ENCODE measurements around the gene TMCO6. TPM values are rescaled to one million over a fixed set of nuclear protein-coding genes. Genes with fewer than 3 reads are reported as not detected.

Gene TMCO6
- total RNA-seq (2012; rRNA removed) (4.2 and 6.6 TPM in 2 replicates), polyA plus RNA-seq (2012; rRNA removed) (7.2 and 10.6 TPM in 2 replicates), Bru-seq, nascent RNA (percentile 49 among the genes with signal in this experiment), BruChase-seq, experiment 1, labeled RNA remaining after a 6-hour chase (percentile 52 among the genes with signal in this experiment), BruChase-seq, experiment 2, labeled RNA remaining after a 2-hour chase (percentile 50 among the genes with signal in this experiment)
- 17.1 and 20.6 TPM in 2 replicates for polyA plus RNA-seq (2012; cell fraction: cytosol; rRNA removed)
- 88.4 and 164 TPM in 2 replicates for polyA plus RNA-seq (2012; cell fraction: nucleus; rRNA removed; ENCODE audit: low replicate concordance)
- long read RNA-seq, partial matches to known transcripts: 2 of 4 reads
- long read RNA-seq, other reads (novel, unspliced or antisense): 1 of 4 reads

GRCh38 chr5:140639148-140639981, at the start of gene TMCO6:
TMCO6 (plus strand) TSS chr5:140639451; CDS start chr5:140639528, 77 bp downstream.
- peak; percentile 99 for ATAC-seq (ENCODE audit: low read depth)
- peak within 1 kb of the TSS; percentile 14; the same call in 1 of the 2 replicates for H2AK5ac ChIP-seq (ENCODE audit: low read depth, low read length)
- no TSS peak for BruUV-seq (replicated peaks)
- H3K23ac ChIP-seq (ENCODE audit: low read depth, low read length): peak within 1 kb of the TSS; percentile 43
- TF ChIP-seq CEBPB (IDR thresholded peaks at IDR 0.05; ENCODE audit: low read depth, low read length) (peak; percentile 70), MAZ (IDR thresholded peaks at IDR 0.05; ENCODE audit: borderline replicate concordance, low read depth, low read length) (peak; percentile 97), SMC3 (IDR thresholded peaks at IDR 0.05; ENCODE audit: low read depth, low read length) (peak; percentile 1; the same call in 1 of the 2 replicates), RAD21 (IDR thresholded peaks at IDR 0.05; ENCODE audit: low read length) (peak; percentile 44), MAFK (IDR thresholded peaks at IDR 0.05; ENCODE audit: low read depth, low read length) (no peak), MXI1 (IDR thresholded peaks at IDR 0.05; ENCODE audit: borderline replicate concordance, low read depth, low read length) (peak; percentile 97), NFE2L2 (IDR thresholded peaks at IDR 0.05; ENCODE audit: low read depth, low read length) (no peak)
- TF ChIP-seq, protein P1, sequence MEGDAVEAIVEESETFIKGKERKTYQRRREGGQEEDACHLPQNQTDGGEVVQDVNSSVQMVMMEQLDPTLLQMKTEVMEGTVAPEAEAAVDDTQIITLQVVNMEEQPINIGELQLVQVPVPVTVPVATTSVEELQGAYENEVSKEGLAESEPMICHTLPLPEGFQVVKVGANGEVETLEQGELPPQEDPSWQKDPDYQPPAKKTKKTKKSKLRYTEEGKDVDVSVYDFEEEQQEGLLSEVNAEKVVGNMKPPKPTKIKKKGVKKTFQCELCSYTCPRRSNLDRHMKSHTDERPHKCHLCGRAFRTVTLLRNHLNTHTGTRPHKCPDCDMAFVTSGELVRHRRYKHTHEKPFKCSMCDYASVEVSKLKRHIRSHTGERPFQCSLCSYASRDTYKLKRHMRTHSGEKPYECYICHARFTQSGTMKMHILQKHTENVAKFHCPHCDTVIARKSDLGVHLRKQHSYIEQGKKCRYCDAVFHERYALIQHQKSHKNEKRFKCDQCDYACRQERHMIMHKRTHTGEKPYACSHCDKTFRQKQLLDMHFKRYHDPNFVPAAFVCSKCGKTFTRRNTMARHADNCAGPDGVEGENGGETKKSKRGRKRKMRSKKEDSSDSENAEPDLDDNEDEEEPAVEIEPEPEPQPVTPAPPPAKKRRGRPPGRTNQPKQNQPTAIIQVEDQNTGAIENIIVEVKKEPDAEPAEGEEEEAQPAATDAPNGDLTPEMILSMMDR (conservative IDR thresholded peaks at IDR 0.05; ENCODE audit: low read depth, low read length): peak; percentile 58
- TF ChIP-seq, protein P2, sequence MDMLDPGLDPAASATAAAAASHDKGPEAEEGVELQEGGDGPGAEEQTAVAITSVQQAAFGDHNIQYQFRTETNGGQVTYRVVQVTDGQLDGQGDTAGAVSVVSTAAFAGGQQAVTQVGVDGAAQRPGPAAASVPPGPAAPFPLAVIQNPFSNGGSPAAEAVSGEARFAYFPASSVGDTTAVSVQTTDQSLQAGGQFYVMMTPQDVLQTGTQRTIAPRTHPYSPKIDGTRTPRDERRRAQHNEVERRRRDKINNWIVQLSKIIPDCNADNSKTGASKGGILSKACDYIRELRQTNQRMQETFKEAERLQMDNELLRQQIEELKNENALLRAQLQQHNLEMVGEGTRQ (IDR thresholded peaks at IDR 0.05; ENCODE audit: low read depth, low read length): peak; percentile 38; the same call in 1 of the 2 replicates
- no peak within 1 kb of the TSS; the same call in none of the 2 replicates for H2BK20ac ChIP-seq (ENCODE audit: low read depth, low read length)
- no peaks in the 10 kb centered on the region for H4K20me1 ChIP-seq (ENCODE audit: insufficient read depth, low read length)
- peak within 1 kb of the TSS; percentile 82 for H4K5ac ChIP-seq (ENCODE audit: low read depth, low read length)
- H2BK120ac ChIP-seq (ENCODE audit: low read depth, low read length): peak within 1 kb of the TSS; percentile 38
- H3K4ac ChIP-seq (ENCODE audit: low read depth, low read length): peak within 1 kb of the TSS; percentile 72
- POLR2A ChIA-PET (ENCODE audit: unreplicated experiment): no interaction called here
- peak within 1 kb of the TSS; percentile 21 for H3K56ac ChIP-seq (ENCODE audit: extremely low read depth, insufficient read depth, low read length)
- H4K8ac ChIP-seq (ENCODE audit: low read depth in 2 of 2, low read length in 2 of 2): peak within 1 kb of the TSS; percentile 73 to 84
- peaks cover 7% of the 10 kb centered on the region for H3K9me1 ChIP-seq (ENCODE audit: insufficient read depth, low read length)
- no peaks in the 10 kb centered on the region for H3K27me3 ChIP-seq (ENCODE audit: control insufficient read depth, insufficient read depth, low read length)
- H3K27ac ChIP-seq (ENCODE audit: insufficient read depth, low read length): peak within 1 kb of the TSS; percentile 74
- peak within 1 kb of the TSS; percentile 69 for H3K9ac ChIP-seq (ENCODE audit: low read depth, low read length)
- H3K18ac ChIP-seq (ENCODE audit: low read depth, low read length): peak within 1 kb of the TSS; percentile 71
- peak within 1 kb of the TSS; percentile 70 for H3K4me3 ChIP-seq (ENCODE audit: insufficient read depth, low read depth, low read length)
- H2AFZ ChIP-seq (replicated peaks; ENCODE audit: low read length, poor library complexity): peak within 1 kb of the TSS; percentile 91
- no peaks in the 10 kb centered on the region for H3K9me3 ChIP-seq (ENCODE audit: control insufficient read depth, insufficient read depth, low read length)
- peak within 1 kb of the TSS; percentile 61 for H2BK5ac ChIP-seq (ENCODE audit: low read depth, low read length, poor library complexity, severe bottlenecking)
- peaks cover 19% of the 10 kb centered on the region for H3K36me3 ChIP-seq (ENCODE audit: control insufficient read depth, insufficient read depth, low read length)
- H3K14ac ChIP-seq (replicated peaks; ENCODE audit: low read depth, low read length): peak within 1 kb of the TSS; percentile 75
- H3K79me1 ChIP-seq (ENCODE audit: low read depth in 1 of 2, low read length in 2 of 2): peaks cover 6 to 28% of the 10 kb centered on the region in 2 experiments
- H2AK9ac ChIP-seq (replicated peaks; ENCODE audit: low read depth, low read length, poor library complexity): peak within 1 kb of the TSS; percentile 97
- in situ Hi-C loops (cut with MboI; ENCODE audit: low sequenced_read_pairs): no loop called here
- H3K4me1 ChIP-seq (ENCODE audit: control insufficient read depth, insufficient read depth, low read length): peaks cover 3% of the 10 kb centered on the region
- WGBS, 2 experiments (ENCODE audit: extremely low coverage in 2 of 2, insufficient read length in 1 of 2): 1% methylated on average over 17 of the region's 63 CpGs; no CpG with 5 or more reads in 1 of the 2 experiments
- dilution Hi-C loops (cut with HindIII; ENCODE audit: low sequenced_read_pairs, unreplicated experiment): no loop called here
- H2BK15ac ChIP-seq (ENCODE audit: low read depth, low read length): peak within 1 kb of the TSS; percentile 21; the same call in 1 of the 3 replicates
- peak; percentile 89 for DNase-seq
- H3K4me2 ChIP-seq (ENCODE audit: low read depth, low read length): peak within 1 kb of the TSS; percentile 95
- H4K91ac ChIP-seq (ENCODE audit: insufficient read depth, low read depth, low read length): peak within 1 kb of the TSS; percentile 71
- CTCF ChIA-PET: interaction anchor here (0.6 to 1.2 kb wide), 5 partner anchors 9 to 253 kb away, joined by 3 to 5 read pairs (median 4); partner anchors contain the start of genes EIF4EBP3 and IK
- intact Hi-C loops (cut with micrococcal nuclease): loop anchor here (1.0 to 10.0 kb wide), 3 partner anchors 82 to 395 kb away; partner anchors contain the start of genes EIF4EBP3 and SRA1

Measured in IMR-90 (cell line).